ENCODE data around the gene TOMM70.
"Not testable (repeated sequence)": the region's sequence is repeated elsewhere in the genome, so short reads cannot be mapped to it uniquely, and the experiment has no call there.

TOMM70 gene

DNA sequence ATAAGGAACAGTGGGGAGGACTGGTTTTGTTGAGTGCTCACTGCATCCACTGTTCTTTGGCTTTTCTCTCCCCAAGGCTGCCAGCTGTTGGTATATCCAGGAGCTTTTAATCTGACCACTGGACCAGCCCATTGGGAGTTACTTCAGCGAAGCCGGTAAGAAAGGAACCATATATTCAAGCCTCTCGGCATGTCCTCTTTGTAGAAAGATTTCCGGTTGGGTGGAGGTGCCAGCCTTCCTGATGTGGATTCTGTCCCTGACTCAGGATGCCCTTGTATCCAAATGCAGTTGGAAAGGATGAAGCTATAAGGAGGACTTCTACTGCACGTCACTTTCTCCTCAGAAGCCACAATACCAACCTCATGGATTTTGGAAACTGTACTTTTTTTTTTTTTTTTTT is 52.2 kb downstream of the TOMM70 start:
- ChIA-PET POLR2A (ENCODE audit: low non-redundant PET) (no interaction called here), CTCF (interaction anchor here (0.6 kb wide), 1 partner anchor 368 kb away, joined by 3 read pairs; no protein-coding TSS in a partner anchor)
- H3K27ac ChIP-seq: no peak overlapping the region
- TF ChIP-seq CTCF (conservative IDR thresholded peaks at IDR 0.05; ENCODE audit: low read depth): no peak
- DNase-seq (ENCODE audit: low spot score): no peak

- POLR2A ChIA-PET (ENCODE audit: low non-redundant PET): no interaction called here
- no peak for TF ChIP-seq CTCF (conservative IDR thresholded peaks at IDR 0.05; ENCODE audit: low read depth)
Measured at GRCh38 chr3:100340527-100340926, 60.4 kb downstream of the TOMM70 start.

DNA sequence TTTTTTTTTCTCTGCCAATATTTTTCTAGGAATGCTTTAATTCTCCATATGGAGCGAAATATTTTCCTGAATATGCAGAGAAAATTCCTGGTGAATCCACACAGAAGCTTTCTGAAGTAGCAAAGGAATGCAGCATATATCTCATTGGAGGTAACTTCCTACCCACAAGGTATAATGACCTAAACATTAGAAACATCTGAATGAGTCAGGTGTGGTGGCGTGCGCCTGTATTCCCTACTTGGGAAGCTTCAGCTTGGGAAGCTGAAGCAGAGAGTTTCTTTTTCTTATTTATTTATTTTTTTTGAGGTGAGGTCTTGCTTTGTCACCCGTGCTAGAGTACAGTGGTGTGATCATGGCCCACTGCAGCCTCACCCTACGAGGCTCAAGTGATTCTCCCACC is 61.1 kb downstream of the TOMM70 start:
- POLR2A ChIA-PET (ENCODE audit: low non-redundant PET): no interaction called here
- no peak overlapping the region for H3K27ac ChIP-seq
- CTCF ChIA-PET: interaction anchor here (0.6 kb wide), 1 partner anchor 10 kb away, joined by 3 read pairs; no protein-coding TSS in a partner anchor
- no peak for DNase-seq (ENCODE audit: low spot score)
- no peak for TF ChIP-seq CTCF (conservative IDR thresholded peaks at IDR 0.05; ENCODE audit: low read depth)

More at GRCh38 chr3:100340527-100340926, 60.4 kb downstream of the TOMM70 start:
- DNase-seq (ENCODE audit: low spot score): no peak
- CTCF ChIA-PET: interaction anchor here (0.6 kb wide), 1 partner anchor 11 kb away, joined by 3 read pairs; no protein-coding TSS in a partner anchor
- no peak overlapping the region for H3K27ac ChIP-seq

DNA sequence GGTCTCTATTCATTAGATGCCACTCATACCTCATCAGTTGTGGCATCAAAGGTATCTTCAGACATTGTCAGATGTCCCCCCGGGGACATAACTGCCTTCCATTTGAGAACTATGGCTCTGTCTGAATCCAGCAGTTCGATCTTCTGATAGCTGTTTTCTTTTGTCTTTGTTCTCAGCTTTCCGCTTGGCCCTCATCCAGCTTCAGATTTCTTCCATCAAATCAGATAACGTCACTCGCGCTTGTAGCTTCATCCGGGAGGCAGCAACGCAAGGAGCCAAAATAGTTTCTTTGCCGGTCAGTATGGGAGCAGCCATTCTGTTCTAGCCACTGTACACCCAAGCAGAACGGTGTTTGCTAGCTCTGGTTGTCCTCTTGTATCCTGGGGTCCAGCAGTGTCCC is 62.0 kb downstream of the TOMM70 start:
- ChIA-PET POLR2A (ENCODE audit: low non-redundant PET) (no interaction called here), CTCF (interaction anchor here (0.7 kb wide), 1 partner anchor 51 kb away, joined by 4 read pairs; no protein-coding TSS in a partner anchor)
- H3K27ac ChIP-seq: no peak overlapping the region
- TF ChIP-seq CTCF (conservative IDR thresholded peaks at IDR 0.05; ENCODE audit: low read depth): no peak
- no peak for DNase-seq (ENCODE audit: low spot score)

- POLR2A ChIA-PET (ENCODE audit: low non-redundant PET); DNase-seq (ENCODE audit: low spot score); H3K27ac ChIP-seq: not testable (repeated sequence)
- CTCF ChIA-PET: interaction anchor here (0.5 kb wide), 1 partner anchor 19 kb away, joined by 7 read pairs; no protein-coding TSS in a partner anchor
Measured at GRCh38 chr3:100336229-100336628, 64.7 kb downstream of the TOMM70 start.

DNA sequence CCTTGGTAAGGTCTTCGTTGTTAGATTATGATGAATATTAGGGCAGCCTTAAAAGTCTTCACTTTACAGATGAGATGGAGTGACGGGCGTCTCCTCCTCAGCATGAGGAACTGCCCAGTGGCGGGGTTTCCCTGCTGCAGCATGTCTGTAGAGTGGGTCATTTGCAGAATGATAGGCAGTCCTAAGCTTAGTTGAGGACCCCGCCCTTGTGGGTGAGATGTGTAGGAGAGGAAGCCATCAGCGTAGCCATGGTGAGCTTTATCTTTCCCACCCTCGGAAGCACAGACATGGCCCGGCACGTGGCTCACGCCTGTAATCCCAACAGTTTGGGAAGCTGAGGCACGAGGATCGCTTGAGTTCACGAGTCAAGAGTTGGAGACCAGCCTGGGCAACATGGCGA is 65.5 kb downstream of the TOMM70 start:
- TF ChIP-seq CTCF (conservative IDR thresholded peaks at IDR 0.05; ENCODE audit: low read depth): no peak
- peak; percentile 45 for DNase-seq (ENCODE audit: low spot score)
- peak overlapping the region; percentile 79 for H3K27ac ChIP-seq
- CTCF ChIA-PET: interaction anchor here (0.5 to 1.0 kb wide), 3 partner anchors 18 to 32 kb away, joined by 4 to 7 read pairs (median 5); no protein-coding TSS in a partner anchor
- POLR2A ChIA-PET (ENCODE audit: low non-redundant PET): no interaction called here

DNA sequence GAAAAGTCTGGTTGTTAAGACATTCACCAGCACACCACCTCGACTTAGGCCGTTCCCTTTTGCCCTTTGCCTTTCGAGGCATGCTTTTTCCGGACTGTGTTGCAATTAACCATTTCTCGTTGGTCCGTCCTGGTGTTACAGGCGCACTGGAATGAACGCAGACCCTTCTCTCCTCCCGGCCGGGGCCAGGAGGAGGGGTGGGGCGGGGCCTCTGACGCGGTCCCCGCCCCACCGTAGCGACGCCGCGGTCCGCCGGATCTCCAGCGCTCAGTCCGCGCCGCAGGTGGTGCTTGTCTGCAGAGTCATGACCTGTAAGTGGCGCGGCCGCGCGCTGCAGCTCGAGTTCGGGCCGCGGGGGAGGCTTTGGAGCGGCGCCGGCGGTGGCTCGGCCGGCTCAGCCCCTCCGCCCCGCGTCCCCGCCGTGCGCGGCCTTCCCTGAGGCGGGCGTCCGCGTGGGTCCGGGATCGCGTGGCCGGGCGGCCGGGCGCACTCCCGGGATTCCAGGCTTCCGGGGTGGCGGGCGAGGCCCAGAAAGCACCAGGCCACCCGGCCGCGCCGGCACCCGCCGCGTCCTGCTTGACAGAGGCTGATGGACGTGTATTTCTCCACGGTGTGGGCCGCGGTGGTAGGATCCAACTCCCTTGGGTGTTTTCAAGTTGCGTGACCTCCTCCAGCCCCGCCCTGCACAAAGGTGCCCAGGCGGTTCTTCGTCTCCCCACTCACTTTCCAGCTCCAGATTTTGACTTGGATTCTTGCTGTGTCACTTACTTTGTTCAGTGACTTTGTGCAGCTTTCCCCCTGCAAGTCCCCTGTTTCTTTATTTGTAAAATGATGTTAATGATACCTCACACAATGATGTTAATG is 66.2 kb downstream of the TOMM70 start, which contains the start of gene NIT2:
TSS of gene NIT2 (plus strand) at position 270 of the 864 bp plus-strand sequence. CDS start at position 305, 35 bp downstream.
- peak; percentile 91 for DNase-seq (ENCODE audit: low spot score)
- POLR2A ChIA-PET (ENCODE audit: low non-redundant PET): no interaction called here
- CTCF ChIA-PET: interaction anchor here (0.9 to 1.0 kb wide), 2 partner anchors 18 to 33 kb away, joined by 4 to 5 read pairs; no protein-coding TSS in a partner anchor
- peak within 1 kb of the TSS; percentile 79 for H3K27ac ChIP-seq
- no peak for TF ChIP-seq CTCF (conservative IDR thresholded peaks at IDR 0.05; ENCODE audit: low read depth)
